ENCODE data around the gene LDHB.

Gene LDHB

DNA sequence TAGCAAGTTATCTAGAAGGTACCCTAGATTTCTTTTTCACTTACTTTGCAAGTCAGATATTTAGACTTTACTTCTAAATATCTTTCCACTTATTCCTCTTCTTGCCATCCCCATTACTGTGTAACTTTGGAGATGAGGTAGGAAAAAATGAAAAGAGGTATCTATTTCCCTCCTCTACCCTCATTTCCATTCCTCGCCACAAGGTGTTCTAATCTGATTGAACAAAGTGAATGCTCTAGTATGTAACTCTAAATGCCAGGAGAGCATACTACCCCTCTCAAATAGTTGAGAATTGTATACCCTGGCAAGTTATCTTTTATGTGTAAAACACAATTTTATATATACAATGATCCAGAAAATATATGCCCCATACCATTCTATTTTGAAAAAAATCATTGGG is 1.7 kb upstream of the LDHB start:
- H3K27ac ChIP-seq = no peak overlapping the region
- TF ChIP-seq ZFX (IDR thresholded peaks at IDR 0.05; ENCODE audit: borderline replicate concordance) = no peak
- TF ChIP-seq CTCF (IDR thresholded peaks at IDR 0.05) = no peak

GRCh38 chr12:21656905-21657325 is 727 bp downstream of the LDHB start:
- no peak for TF ChIP-seq ZFX (IDR thresholded peaks at IDR 0.05; ENCODE audit: borderline replicate concordance)
- TF ChIP-seq CTCF (IDR thresholded peaks at IDR 0.05) = no peak
- peak overlapping the region; percentile 83 for H3K27ac ChIP-seq

- H3K27ac ChIP-seq = no peak overlapping the region
- no peak for TF ChIP-seq CTCF (IDR thresholded peaks at IDR 0.05)
Measured at GRCh38 chr12:21655591-21655990, 2.1 kb downstream of the LDHB start.

DNA sequence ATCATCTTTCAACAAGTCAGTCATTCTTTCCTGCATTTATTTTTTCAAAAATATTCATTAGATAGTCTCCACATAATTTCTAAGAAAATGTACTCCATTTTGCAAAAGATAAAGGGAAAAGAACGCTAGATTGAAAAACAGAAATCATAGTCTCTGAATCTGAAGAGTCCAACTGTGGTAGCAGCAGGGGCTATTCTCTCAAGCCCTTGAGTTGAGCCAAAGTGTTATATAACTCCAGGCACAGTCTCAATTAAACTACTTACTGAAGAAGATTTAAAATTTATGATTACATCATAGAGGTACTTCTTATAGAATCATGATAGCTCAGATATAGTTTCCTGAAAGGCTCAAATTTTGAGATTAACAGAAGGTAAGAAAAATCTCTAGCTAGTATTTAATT is 5.8 kb downstream of the LDHB start:
- no peak overlapping the region for H3K27ac ChIP-seq
- TF ChIP-seq CTCF (IDR thresholded peaks at IDR 0.05) (no peak), ZFX (IDR thresholded peaks at IDR 0.05; ENCODE audit: borderline replicate concordance) (no peak)

- no peak overlapping the region for H3K27ac ChIP-seq
- TF ChIP-seq CTCF (IDR thresholded peaks at IDR 0.05) = no peak
- TF ChIP-seq ZFX (IDR thresholded peaks at IDR 0.05; ENCODE audit: borderline replicate concordance) = no peak
Measured at GRCh38 chr12:21650997-21651396, 6.6 kb downstream of the LDHB start.

DNA sequence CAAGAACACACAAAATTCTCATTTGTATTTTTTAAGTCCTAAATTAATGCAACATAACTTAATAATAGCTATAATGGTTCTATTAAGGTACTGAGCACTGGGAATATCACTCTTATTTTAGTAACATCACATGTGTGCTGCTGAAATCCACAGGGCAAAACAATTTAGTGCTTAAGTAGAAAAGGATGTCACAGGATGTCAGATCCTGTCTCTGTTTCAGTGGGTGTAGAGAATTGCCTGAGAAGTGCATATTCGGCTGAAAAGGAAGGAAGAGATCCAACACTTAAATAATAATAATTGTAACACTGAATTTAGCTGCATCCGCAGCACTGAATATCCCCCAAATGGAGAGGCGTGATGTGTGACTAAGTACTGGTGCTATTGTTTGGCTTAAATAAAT is 8.6 kb downstream of the LDHB start:
- no peak overlapping the region for H3K27ac ChIP-seq
- TF ChIP-seq CTCF (IDR thresholded peaks at IDR 0.05) (no peak), ZFX (IDR thresholded peaks at IDR 0.05; ENCODE audit: borderline replicate concordance) (no peak)

- TF ChIP-seq ZFX (IDR thresholded peaks at IDR 0.05; ENCODE audit: borderline replicate concordance) (no peak), CTCF (IDR thresholded peaks at IDR 0.05) (no peak)
- no peak overlapping the region for H3K27ac ChIP-seq
Measured at GRCh38 chr12:21648378-21648777, 9.3 kb downstream of the LDHB start.

Data from 22Rv1 (cell line).